Ramos (cell line): ENCODE results near the gene SNED1.
"Not testable (repeated sequence)": the region's sequence is repeated elsewhere in the genome, so short reads cannot be mapped to it uniquely, and the experiment has no call there.

Experiments
- in situ Hi-C: fragments of 300-500 bp; cut with MboI; formaldehyde crosslinking; loops from one replicate; pipeline ENCODE4 v1.14.3; 2022; ENCODE audit warnings: low sequenced_read_pairs; ENCODE audit not compliant: unreplicated experiment

The SNED1 gene

DNA sequence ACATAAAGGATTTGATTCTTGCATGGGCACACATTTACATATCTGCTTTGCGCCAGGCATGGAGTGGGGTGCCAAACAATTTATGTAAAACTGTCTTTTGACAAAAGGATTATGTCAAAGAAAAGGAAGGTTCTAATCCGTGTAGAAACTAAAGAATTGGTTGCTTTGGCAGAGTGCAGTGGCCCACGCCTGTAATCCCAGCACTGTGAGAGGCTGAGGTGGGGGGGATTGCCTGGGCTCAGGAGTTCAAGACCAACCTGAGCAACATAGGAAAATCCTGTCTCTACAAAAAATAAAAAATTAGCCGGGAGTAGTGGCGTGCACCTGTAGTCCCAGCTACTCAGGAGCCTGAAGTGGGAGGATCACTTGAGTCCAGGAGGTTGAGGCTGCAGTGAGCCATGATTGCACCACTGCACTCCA is 104.8 kb downstream of the SNED1 start:
- in situ Hi-C loops: no loop called here

DNA sequence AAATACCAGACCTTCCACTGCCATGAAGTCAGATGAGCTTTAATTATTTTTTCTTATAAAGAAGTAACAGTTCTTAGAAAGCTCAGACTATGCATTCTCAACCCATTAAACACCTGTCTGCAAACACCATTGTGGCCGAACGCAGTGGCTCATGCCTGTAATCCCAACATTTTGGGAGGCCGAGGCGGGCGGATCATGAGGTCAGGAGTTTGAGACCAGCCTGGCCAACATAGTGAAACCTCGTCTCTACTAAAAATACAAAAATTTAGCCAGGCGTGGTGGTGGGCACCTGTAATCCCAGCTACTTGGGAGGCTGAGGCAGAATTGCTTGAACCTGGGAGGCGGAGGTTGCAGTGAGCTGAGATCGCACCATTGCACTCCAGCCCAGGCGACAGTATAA is 106.2 kb downstream of the SNED1 start:
- in situ Hi-C loops: not testable (repeated sequence)

- in situ Hi-C loops: no loop called here
Observed at GRCh38 chr2:241105641-241106040, 107.2 kb downstream of the SNED1 start.

- in situ Hi-C loops: no loop called here
Observed at GRCh38 chr2:241107031-241107783, 108.8 kb downstream of the SNED1 start.

DNA sequence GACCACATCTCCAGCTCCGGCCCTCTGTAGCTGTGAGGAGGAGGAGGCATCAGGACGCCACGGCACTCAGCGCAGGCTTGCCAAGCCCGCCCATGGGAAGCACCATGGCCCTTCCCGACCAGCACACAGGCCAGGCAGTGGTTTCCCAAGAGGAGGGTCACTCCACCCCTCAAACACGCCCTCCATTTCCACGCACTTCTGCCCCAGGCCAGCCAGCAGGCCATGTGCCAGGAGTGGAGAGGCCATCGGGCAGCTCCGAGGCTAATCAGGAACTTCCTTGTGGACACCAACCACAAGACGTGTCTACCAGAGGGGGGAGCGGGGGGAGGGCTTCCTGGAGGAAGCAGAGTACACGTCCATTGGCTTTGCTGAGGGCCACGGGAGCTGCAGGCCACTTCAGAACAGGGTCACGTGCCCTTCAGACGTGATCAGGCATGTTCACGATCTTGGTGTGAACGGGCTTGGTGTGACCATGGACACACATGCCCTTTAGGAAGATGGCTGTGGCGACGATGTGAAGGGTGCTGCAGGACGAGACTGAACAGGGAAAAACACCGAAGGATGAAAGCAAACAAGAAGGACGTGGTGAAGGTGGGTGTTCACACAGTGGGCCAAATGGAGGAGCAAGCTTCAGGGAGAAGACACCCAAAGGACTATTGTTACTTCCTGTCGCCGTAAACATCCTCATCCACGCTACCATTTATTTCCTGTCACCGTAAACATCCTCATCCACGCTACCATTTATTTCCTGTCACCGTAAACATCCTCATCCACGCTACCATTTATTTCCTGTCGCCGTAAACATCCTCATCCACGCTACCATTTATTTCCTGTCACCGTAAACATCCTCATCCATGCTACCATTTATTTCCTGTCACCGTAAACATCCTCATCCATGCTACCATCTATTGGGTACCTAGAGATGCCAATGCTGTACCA is 110.1 kb downstream of the SNED1 start:
- in situ Hi-C loops: no loop called here

- in situ Hi-C loops: no loop called here
Observed at GRCh38 chr2:241109210-241110088, 111.0 kb downstream of the SNED1 start.

- in situ Hi-C loops: no loop called here
Observed at GRCh38 chr2:241110089-241110606, 111.7 kb downstream of the SNED1 start.

GRCh38 chr2:241110607-241111439 is 112.4 kb downstream of the SNED1 start:
- in situ Hi-C loops: no loop called here

DNA sequence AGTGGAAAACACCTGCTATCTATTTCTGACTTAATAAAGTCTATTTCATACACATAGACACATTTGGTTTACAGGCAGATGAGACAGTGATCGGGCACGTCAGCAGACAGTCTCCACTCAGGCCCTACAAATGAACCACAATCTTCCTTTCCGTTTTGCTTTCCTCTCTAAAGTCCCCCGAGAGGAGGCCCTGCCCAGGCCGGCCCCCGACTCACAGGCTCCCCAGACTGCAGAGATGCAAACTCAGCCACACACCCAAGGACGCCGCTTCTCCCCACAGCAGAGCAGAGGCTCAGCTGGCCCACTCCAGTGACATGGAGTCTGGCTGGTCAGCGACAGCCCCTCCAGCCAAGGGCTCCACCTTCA is 113.0 kb downstream of the SNED1 start:
- in situ Hi-C loops: no loop called here

DNA sequence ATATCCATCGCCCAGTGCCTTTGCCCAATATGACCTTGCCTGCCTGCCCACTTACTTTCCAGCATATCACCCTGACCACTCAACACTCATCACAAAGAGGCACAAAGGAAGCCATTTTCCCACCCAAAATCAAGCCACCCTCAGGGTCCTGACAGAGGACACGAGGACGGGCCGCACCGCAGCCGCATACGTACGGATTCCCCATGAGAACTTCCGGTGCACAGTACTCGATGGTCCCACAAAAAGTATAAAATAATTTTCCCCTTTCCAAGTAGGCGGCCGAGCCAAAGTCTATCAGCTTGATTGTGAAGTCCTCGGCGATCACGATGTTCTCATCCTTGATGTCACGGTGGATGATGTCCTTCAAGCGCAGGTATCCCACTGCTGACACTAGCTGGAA is 113.6 kb downstream of the SNED1 start:
- in situ Hi-C loops: no loop called here

- in situ Hi-C loops: no loop called here
Observed at GRCh38 chr2:241112592-241112991, 114.2 kb downstream of the SNED1 start.

- in situ Hi-C loops: no loop called here
Observed at GRCh38 chr2:241114836-241115235, 116.4 kb downstream of the SNED1 start.

- in situ Hi-C loops: no loop called here
Observed at GRCh38 chr2:241115361-241115760, 116.9 kb downstream of the SNED1 start.

GRCh38 chr2:241116606-241117560 is 118.5 kb downstream of the SNED1 start:
- in situ Hi-C loops: no loop called here

- in situ Hi-C loops: no loop called here
Observed at GRCh38 chr2:241118737-241119505, 120.5 kb downstream of the SNED1 start.

GRCh38 chr2:241120440-241120839 is 122.0 kb downstream of the SNED1 start:
- in situ Hi-C loops: no loop called here

DNA sequence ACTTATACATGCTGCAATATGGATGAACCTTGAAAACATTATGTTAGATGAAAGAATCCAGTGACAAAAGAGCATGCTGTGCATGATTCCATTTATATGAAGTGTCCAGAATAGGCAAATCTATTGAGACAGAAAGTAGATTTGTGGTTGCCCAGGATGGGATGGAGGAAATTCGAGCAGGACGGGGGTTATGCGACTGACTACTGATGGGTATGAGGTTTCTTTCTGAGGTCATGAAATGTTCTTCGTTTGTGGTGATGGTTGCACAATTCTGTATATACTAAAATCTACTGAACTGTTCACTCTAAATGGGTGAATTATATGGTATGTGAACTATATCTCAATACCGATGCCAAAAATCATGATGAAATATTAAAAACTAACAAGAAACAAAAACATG is 122.6 kb downstream of the SNED1 start:
- in situ Hi-C loops: no loop called here
